ENCODE measurements around the gene UBAC1.

UBAC1 gene

GRCh38 chr9:135993765-135994500 is 32.8 kb upstream of the UBAC1 start:
- DNase-seq (ENCODE audit: low read depth), result no peak

GRCh38 chr9:135993409-135993742 is 32.2 kb upstream of the UBAC1 start:
- no peak for DNase-seq (ENCODE audit: low read depth)

GRCh38 chr9:135992486-135993408 is 31.6 kb upstream of the UBAC1 start:
- peak; percentile 32 for DNase-seq (ENCODE audit: low read depth)

GRCh38 chr9:135991771-135992170 is 30.6 kb upstream of the UBAC1 start:
- DNase-seq (ENCODE audit: low read depth), result no peak

- DNase-seq (ENCODE audit: low read depth), result peak; percentile 44
These were observed 29.6 kb upstream of the UBAC1 start for GRCh38 chr9:135990468-135991429.

GRCh38 chr9:135989722-135990467 is 28.7 kb upstream of the UBAC1 start:
- DNase-seq (ENCODE audit: low read depth), result peak; percentile 19

- no peak for DNase-seq (ENCODE audit: low read depth)
These were observed 28.0 kb upstream of the UBAC1 start for GRCh38 chr9:135989157-135989556.

- no peak for DNase-seq (ENCODE audit: low read depth)
These were observed 27.3 kb upstream of the UBAC1 start for GRCh38 chr9:135988493-135988892.

- DNase-seq (ENCODE audit: low read depth), result no peak
These were observed 26.7 kb upstream of the UBAC1 start for GRCh38 chr9:135987838-135988404.

- no peak for DNase-seq (ENCODE audit: low read depth)
These were observed 25.4 kb upstream of the UBAC1 start for GRCh38 chr9:135986605-135987004.

GRCh38 chr9:135985889-135986288 is 24.7 kb upstream of the UBAC1 start:
- no peak for DNase-seq (ENCODE audit: low read depth)

- no peak for DNase-seq (ENCODE audit: low read depth)
These were observed 24.2 kb upstream of the UBAC1 start for GRCh38 chr9:135985459-135985774.

GRCh38 chr9:135984072-135984710 is 23.0 kb upstream of the UBAC1 start:
- DNase-seq (ENCODE audit: low read depth), result no peak

- no peak for DNase-seq (ENCODE audit: low read depth)
These were observed 22.3 kb upstream of the UBAC1 start for GRCh38 chr9:135983208-135984071.

GRCh38 chr9:135982499-135983207 is 21.5 kb upstream of the UBAC1 start:
- DNase-seq (ENCODE audit: low read depth), result no peak

GRCh38 chr9:135980926-135981630 is 19.9 kb upstream of the UBAC1 start:
- DNase-seq (ENCODE audit: low read depth), result no peak

GRCh38 chr9:135979547-135980166 is 18.5 kb upstream of the UBAC1 start:
- DNase-seq (ENCODE audit: low read depth), result no peak
